Bronchial epithelial cell (primary cell): ENCODE measurements around the gene ZNF320. TPM values are rescaled to one million over a fixed set of nuclear protein-coding genes. Genes with fewer than 3 reads are reported as not detected.
A peak's percentile ranks its signal among the peaks of the same experiment; 100 is the strongest.
"Not testable (repeated sequence)": the region's sequence is repeated elsewhere in the genome, so short reads cannot be mapped to it uniquely, and the experiment has no call there.

ENCODE experiments used
- DNase-seq: peaks from one replicate; pipeline ENCODE4 v3.0.0-alpha.2; 2010; ENCODE audit warnings: low read depth
- FAIRE-seq: peaks from 2 replicates; lab custom pipeline; 2011; peaks lifted over from hg19 to GRCh38; lab: Jason Lieb, UNC
- H3K27me3 ChIP-seq: 2 replicates; pipeline ENCODE4 v1.5.1; 2011; ENCODE audit warnings: low read length; ENCODE audit not compliant: control insufficient read depth, insufficient read depth
- H3K36me3 ChIP-seq: 2 replicates; pipeline ENCODE4 v1.5.1; 2011; ENCODE audit warnings: low read length; ENCODE audit not compliant: control insufficient read depth, insufficient read depth
- H3K4me3 ChIP-seq: 2 replicates; pipeline ENCODE4 v1.5.1; 2011; ENCODE audit warnings: mild to moderate bottlenecking, low read depth, low read length, control low read depth
- total RNA-seq: library from RNA; depleted of rRNA; stranded (reverse); fragments of >200 nt; gene quantifications from 2 replicates; pipeline ENCODE4 v1.2.1, GENCODE V29; 2014
- TF ChIP-seq, protein P1 (sequence below): IDR thresholded peaks from 2 replicates; pipeline ENCODE4 v1.5.1; 2011; ENCODE audit warnings: mild to moderate bottlenecking, moderate library complexity, low read length, control low read depth, inconsistent platforms; ENCODE audit not compliant: insufficient read depth, severe bottlenecking

ZNF320 gene
- total RNA-seq, 1 donor from 2014 or later = 23.4 TPM

DNA sequence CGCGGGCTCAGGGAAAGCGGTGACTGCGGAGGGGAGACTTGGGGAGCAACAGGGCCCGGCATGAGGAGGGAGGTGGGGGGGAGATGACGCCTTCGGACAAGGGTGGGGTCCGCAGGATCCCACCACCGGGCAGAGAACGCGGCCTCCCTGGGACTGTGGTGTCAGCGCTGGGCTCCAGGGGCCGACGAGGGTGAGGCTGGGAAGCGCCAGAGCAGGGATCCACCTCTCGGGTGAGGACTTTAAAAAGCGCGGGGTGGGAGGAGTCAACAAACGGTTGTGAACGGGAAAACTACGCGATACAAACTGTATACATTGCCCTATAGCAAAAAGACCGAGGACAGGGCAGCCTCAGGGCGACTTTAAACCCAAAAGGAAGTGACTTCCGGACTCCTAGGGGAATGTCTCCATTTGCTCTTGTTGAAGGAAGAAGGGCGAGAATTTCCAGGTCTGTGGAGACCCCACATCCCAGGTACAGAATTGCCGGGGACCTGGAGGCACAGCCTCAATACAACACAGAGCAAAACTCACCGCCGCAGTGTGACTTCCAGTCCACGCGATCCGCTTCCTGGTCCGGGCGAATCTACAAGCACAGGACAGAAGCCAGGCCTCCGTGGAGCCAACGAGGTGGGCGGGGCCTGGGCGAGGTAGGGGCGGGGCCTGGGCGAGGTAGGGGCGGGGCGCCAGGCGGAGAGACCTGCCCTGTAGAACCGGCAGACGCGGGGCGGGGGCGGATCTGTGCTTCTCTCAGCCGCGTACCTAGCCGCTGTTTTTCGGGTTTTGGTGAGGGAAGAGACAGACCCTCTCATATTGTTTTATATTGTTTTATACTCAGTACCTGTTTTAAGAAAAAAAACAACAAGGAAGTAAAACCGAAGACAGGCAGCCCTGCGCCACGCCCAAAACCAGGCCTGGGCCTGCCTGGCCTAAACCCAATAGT is 25.7 kb upstream of the ZNF320 start, which contains the start of gene ZNF888:
ZNF888 (minus strand) TSS at position 588 of the 937 bp plus-strand sequence. CDS start 5,555 bp downstream, outside the sequence.
- TF ChIP-seq, protein P1, sequence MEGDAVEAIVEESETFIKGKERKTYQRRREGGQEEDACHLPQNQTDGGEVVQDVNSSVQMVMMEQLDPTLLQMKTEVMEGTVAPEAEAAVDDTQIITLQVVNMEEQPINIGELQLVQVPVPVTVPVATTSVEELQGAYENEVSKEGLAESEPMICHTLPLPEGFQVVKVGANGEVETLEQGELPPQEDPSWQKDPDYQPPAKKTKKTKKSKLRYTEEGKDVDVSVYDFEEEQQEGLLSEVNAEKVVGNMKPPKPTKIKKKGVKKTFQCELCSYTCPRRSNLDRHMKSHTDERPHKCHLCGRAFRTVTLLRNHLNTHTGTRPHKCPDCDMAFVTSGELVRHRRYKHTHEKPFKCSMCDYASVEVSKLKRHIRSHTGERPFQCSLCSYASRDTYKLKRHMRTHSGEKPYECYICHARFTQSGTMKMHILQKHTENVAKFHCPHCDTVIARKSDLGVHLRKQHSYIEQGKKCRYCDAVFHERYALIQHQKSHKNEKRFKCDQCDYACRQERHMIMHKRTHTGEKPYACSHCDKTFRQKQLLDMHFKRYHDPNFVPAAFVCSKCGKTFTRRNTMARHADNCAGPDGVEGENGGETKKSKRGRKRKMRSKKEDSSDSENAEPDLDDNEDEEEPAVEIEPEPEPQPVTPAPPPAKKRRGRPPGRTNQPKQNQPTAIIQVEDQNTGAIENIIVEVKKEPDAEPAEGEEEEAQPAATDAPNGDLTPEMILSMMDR = no peak
- H3K27me3 ChIP-seq = no peaks in the 10 kb centered on the region
- peak within 1 kb of the TSS; percentile 45 for H3K4me3 ChIP-seq
- H3K36me3 ChIP-seq = peaks cover 4% of the 10 kb centered on the region
- peak; percentile 69 for DNase-seq
- no peak for FAIRE-seq

DNA sequence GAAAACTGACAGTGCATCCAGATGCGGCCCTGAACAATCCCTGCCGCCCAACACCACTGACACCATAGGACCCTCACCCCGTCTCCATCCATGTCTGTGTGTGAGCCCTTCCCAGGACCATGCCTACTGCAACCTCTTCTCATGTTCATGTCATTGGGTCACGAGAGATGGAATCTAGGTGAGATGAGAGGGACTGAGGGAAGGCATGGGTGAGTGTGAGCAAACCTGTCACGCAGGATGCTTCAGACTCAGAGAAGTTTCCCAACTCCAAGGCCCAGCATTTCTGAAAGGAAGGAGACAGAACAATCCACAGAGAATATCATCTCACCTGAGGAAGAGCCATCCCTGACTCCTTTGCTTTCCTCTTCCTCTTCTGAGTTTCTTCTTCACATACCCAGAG is 20.1 kb upstream of the ZNF320 start:
- Histone ChIP-seq H3K36me3 (peaks cover 19% of the 10 kb centered on the region), H3K4me3 (no peak overlapping the region), H3K27me3 (no peaks in the 10 kb centered on the region)
- DNase-seq = no peak
- FAIRE-seq = peak; percentile 43
- TF ChIP-seq, protein P1 = no peak

- DNase-seq = no peak
- TF ChIP-seq, protein P1 = no peak
- no peak for FAIRE-seq
- Histone ChIP-seq H3K4me3 (no peak overlapping the region), H3K36me3 (peaks cover 12% of the 10 kb centered on the region), H3K27me3 (no peaks in the 10 kb centered on the region)
Observed at GRCh38 chr19:52910648-52911047, 13.2 kb upstream of the ZNF320 start.

DNA sequence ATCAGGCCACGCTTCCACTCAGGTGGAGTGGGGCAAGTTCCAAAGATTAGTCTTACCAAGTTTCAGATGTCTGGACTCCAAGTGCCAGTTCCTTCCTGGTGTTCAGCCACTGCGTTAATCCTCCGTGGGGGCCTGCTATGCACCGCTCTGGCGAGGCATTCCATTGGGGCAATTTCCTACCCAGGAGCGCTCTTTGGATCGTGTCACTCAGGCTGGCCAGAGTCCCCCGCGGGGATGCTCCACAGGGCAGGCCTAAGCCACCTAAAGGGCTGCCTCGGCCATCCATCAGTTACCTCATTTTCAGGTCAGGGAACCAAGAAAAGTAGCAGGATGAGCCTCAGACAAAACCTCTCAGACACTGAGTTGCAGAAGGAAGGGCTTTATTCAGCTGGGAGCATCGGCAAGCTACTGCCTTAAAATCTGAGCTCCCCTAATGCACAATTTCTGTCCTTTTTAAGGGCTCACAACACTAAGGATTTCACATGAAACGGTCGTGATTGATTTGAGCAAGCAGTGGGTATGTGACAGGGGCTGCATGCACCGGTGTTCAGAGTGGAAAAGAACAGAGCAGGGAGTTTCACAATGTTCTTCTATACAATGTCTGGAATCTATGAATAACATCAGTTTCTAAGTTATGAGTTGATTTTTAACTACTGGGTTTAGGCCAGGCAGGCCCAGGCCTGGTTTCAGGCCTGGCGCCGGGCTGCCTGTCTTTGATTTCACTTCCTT is 6.8 kb upstream of the ZNF320 start:
- not testable (repeated sequence) for DNase-seq, H3K4me3 ChIP-seq, H3K36me3 ChIP-seq, FAIRE-seq, H3K27me3 ChIP-seq

GRCh38 chr19:52901842-52902241 is 4.4 kb upstream of the ZNF320 start:
- Histone ChIP-seq H3K27me3 (no peaks in the 10 kb centered on the region), H3K36me3 (no peaks in the 10 kb centered on the region), H3K4me3 (no peak overlapping the region)
- DNase-seq (no peak), FAIRE-seq (no peak)
- TF ChIP-seq, protein P1 = no peak

DNA sequence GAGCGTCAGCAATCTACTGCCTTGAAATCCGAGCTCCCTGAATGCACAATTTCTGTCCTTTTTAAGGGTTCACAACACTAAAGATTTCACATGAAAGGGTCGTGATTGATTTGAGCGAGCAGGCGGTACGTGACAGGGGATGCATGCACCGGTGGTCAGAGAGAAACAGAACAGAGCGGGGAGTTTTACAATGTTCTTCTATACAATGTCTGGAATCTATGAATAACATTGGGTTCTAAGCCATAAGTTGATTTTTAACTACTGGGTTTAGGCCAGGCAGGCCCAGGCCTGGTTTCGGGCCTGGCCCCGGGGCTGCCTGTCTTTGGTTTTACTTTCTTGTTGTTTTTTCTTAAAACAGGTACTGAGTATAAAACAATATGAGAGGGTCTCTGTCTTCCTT is 1.2 kb upstream of the ZNF320 start:
- not testable (repeated sequence) for FAIRE-seq, H3K36me3 ChIP-seq, H3K27me3 ChIP-seq, H3K4me3 ChIP-seq, DNase-seq
